GM10266 (cell line): Measurements from ENCODE around the gene TMEM38A.

ENCODE experiments used
- DNase-seq: peaks from one replicate; pipeline ENCODE4 v3.0.0; 2012; ENCODE audit errors: extremely low spot score
- CTCF ChIP-seq: IDR thresholded peaks from 2 replicates; pipeline ENCODE4 v1.5.1; 2012; ENCODE audit warnings: mild to moderate bottlenecking, low read depth; ENCODE audit not compliant: control insufficient read depth, insufficient read depth; ENCODE audit errors: missing control alignments

The TMEM38A gene

DNA sequence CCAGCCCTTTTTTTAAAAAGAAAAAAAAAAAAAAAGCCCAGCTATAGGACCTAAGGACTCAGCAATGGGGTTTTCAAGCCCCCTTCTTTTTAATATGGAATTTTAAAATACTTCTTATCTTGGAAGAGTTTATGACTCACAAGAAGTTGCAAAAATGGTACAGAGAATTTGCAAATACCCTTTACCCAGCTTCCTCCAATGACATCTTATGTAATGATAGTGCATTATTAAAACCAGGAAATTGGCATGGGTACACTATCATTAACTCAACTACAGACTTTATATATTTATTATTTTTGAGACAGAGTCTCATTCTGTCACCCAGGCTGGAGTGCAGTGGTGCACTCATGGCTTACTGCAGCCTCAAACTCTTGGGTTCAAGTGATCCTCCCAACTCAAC is 16.1 kb downstream of the TMEM38A start:
- no peak for TF ChIP-seq CTCF
- no peak for DNase-seq

DNA sequence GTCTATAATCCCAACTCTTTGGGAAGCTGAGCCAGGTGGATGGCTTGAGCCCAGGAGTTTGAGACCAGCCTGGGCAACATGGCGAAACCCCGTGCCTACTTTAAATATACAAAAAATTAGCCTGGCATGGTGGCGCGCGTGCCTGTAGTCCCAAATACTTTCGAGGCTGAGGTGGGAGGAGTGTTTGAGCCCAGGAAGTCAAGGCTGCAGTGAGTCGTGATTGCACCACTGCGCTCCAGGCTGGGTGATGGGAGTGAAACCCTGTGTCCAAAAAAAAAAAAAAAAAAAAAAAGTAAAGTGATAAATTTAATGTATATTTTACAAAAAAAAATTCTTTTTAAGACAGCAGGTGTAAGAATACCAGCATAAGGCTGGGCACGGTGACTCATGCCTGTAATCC is 17.6 kb downstream of the TMEM38A start:
- DNase-seq = no peak
- no peak for TF ChIP-seq CTCF

- no peak for DNase-seq
- no peak for TF ChIP-seq CTCF
Measured at GRCh38 chr19:16679811-16680210, 18.9 kb downstream of the TMEM38A start.

GRCh38 chr19:16682539-16682938 is 21.6 kb downstream of the TMEM38A start:
- TF ChIP-seq CTCF = no peak
- DNase-seq = no peak

DNA sequence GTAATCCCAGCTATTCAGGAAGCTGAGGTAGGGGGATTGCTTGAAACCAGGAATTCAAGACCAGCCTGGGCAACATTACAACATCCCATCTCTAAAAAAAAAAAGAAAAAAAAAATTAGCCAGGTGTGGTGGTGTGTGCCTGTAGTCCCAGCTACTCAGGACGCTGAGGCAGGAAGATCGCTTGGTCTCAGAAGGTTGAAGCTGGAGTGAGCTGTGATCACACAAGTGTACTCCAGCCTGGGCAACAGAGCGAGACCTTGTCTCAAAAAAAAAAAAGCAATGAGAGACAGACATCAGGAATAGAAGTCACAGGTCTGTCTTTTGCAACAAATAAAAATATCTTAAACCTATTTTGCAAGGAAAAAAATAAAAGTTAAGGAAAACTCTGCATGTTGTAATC is 23.3 kb downstream of the TMEM38A start:
- TF ChIP-seq CTCF = no peak
- no peak for DNase-seq

DNA sequence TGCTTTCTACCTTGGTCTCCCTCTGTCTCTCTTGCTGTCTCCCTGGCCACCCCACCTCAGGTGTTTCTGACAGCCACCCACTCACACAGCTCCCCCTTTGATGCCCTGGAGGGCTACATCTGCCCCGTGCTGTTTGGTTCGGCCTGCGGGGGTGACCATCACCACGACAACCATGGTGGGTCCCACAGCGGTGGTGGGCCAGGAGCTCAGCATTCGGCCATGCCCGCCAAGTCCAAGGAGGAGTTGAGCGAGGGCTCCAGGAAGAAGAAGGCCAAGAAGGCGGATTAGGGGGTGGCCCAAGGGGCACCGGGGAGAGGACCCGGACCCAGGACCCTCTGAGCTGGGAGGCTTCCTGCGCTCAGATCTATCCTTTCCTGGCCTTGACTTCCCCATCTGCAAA is 27.1 kb downstream of the TMEM38A start:
- no peak for DNase-seq
- no peak for TF ChIP-seq CTCF

DNA sequence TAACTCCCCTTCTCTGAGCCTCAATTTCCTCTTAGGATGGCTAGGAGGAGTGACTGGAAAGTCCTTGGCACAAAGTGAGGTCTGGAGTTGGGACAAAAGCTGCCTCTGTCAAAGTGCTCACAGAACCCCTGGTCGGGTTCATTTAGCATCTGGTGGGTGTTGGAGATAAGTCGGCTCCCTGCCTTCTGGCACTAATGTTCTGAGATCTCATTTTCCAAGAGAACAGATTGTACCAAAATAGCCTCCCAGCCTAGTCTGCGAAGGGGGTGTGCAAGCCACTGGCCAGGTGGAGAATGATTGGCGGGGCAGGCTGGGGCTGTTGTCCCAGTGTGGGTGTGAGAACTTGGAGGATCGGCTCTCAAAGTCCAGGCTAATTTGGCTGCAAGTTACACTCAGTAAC is 38.0 kb downstream of the TMEM38A start:
- DNase-seq = no peak
- TF ChIP-seq CTCF = no peak
